Activated naive CD4-positive, alpha-beta T cell treated with anti-CD3 and anti-CD28 coated beads, Interleukin-2, amount 50 U/mL, for 16 hours (primary cell): ENCODE results near the gene SPATA31D4.
"Not testable (repeated sequence)": the region's sequence is repeated elsewhere in the genome, so short reads cannot be mapped to it uniquely, and the experiment has no call there.

Experiments
- DNase-seq: peaks from one replicate; pipeline ENCODE4 v3.0.0-alpha.2; 2020

Gene SPATA31D4

GRCh38 chr9:81928305-81928704 lies at the start of gene SPATA31D4:
TSS of gene SPATA31D4 (plus strand) at chr9:81928428. CDS start at chr9:81928514, 86 bp downstream.
- DNase-seq = not testable (repeated sequence)

- DNase-seq = no peak
These were observed 49.7 kb upstream of the SPATA31D4 start for GRCh38 chr9:81878530-81878929.

- DNase-seq = no peak
These were observed 48.7 kb upstream of the SPATA31D4 start for GRCh38 chr9:81879501-81879916.

- no peak for DNase-seq
These were observed 42.6 kb upstream of the SPATA31D4 start for GRCh38 chr9:81885602-81886001.

- no peak for DNase-seq
These were observed 41.6 kb upstream of the SPATA31D4 start for GRCh38 chr9:81886665-81887064.

GRCh38 chr9:81890104-81890503 lies 38.1 kb upstream of the SPATA31D4 start:
- no peak for DNase-seq

- DNase-seq = no peak
These were observed 35.8 kb upstream of the SPATA31D4 start for GRCh38 chr9:81892440-81892839.

GRCh38 chr9:81893929-81894328 lies 34.3 kb upstream of the SPATA31D4 start:
- no peak for DNase-seq

GRCh38 chr9:81894891-81895290 lies 33.3 kb upstream of the SPATA31D4 start:
- no peak for DNase-seq

- DNase-seq = no peak
These were observed 32.2 kb upstream of the SPATA31D4 start for GRCh38 chr9:81896070-81896469.

- no peak for DNase-seq
These were observed 29.4 kb upstream of the SPATA31D4 start for GRCh38 chr9:81898851-81899250.

GRCh38 chr9:81902196-81902595 lies 26.0 kb upstream of the SPATA31D4 start:
- DNase-seq = no peak

- DNase-seq = no peak
These were observed 25.6 kb upstream of the SPATA31D4 start for GRCh38 chr9:81902626-81903025.

GRCh38 chr9:81906671-81907070 lies 21.6 kb upstream of the SPATA31D4 start:
- DNase-seq = no peak

GRCh38 chr9:81912135-81912534 lies 16.1 kb upstream of the SPATA31D4 start:
- no peak for DNase-seq

- DNase-seq = no peak
These were observed 12.3 kb upstream of the SPATA31D4 start for GRCh38 chr9:81915801-81916505.

GRCh38 chr9:81918507-81918906 lies 9.7 kb upstream of the SPATA31D4 start:
- not testable (repeated sequence) for DNase-seq

GRCh38 chr9:81930147-81930546 lies 1.9 kb downstream of the SPATA31D4 start:
- DNase-seq = not testable (repeated sequence)

- DNase-seq = not testable (repeated sequence)
These were observed 5.3 kb downstream of the SPATA31D4 start for GRCh38 chr9:81933547-81933946.

GRCh38 chr9:81943393-81943792 lies 15.2 kb downstream of the SPATA31D4 start, which contains the start of gene SPATA31D3:
TSS of gene SPATA31D3 (plus strand) at chr9:81943500. CDS start at chr9:81943586, 86 bp downstream.
- DNase-seq = not testable (repeated sequence)

GRCh38 chr9:81948650-81949049 lies 20.4 kb downstream of the SPATA31D4 start:
- not testable (repeated sequence) for DNase-seq

GRCh38 chr9:81953096-81953495 lies 24.9 kb downstream of the SPATA31D4 start:
- DNase-seq = no peak

- DNase-seq = no peak
These were observed 27.4 kb downstream of the SPATA31D4 start for GRCh38 chr9:81955625-81956024.

- DNase-seq = no peak
These were observed 36.3 kb downstream of the SPATA31D4 start for GRCh38 chr9:81964218-81965171.
